Keratinocyte (primary cell): Measurements from ENCODE around the gene RELA. TPM values are rescaled to one million over a fixed set of nuclear protein-coding genes. Genes with fewer than 3 reads are reported as not detected.
A peak's percentile ranks its signal among the peaks of the same experiment; 100 is the strongest.
"Not testable (repeated sequence)": the region's sequence is repeated elsewhere in the genome, so short reads cannot be mapped to it uniquely, and the experiment has no call there.

ENCODE experiments used
- DNase-seq: peaks from one replicate; pipeline ENCODE4 v3.0.0-alpha.2; 2011; ENCODE audit warnings: low read depth, missing footprints, low spot score
- FAIRE-seq: peaks from 2 replicates; lab custom pipeline; 2011; peaks lifted over from hg19 to GRCh38; lab: Jason Lieb, UNC
- H2AFZ ChIP-seq: 2 replicates; pipeline ENCODE4 v1.6.0; 2012; ENCODE audit warnings: low read length, control low read depth, inconsistent platforms; ENCODE audit not compliant: control insufficient read depth
- H3K27ac ChIP-seq: 2 replicates; pipeline ENCODE4 v1.5.1; 2011; ENCODE audit warnings: low read length; ENCODE audit not compliant: control insufficient read depth, insufficient read depth
- H3K27me3 ChIP-seq: 3 replicates; pipeline ENCODE4 v1.6.0; 2011; ENCODE audit warnings: low read length; ENCODE audit not compliant: control insufficient read depth, insufficient read depth; ENCODE audit errors: extremely low read depth
- H3K36me3 ChIP-seq, 2 experiments: 2 replicates in 1 of 2; 3 replicates in 1 of 2; pipeline ENCODE4 v1.5.1; 2011; ENCODE audit warnings: low read length in 2 of 2, mild to moderate bottlenecking in 1 of 2; ENCODE audit not compliant: control insufficient read depth in 2 of 2, insufficient read depth in 2 of 2; ENCODE audit errors: extremely low read depth in 1 of 2
- H3K4me1 ChIP-seq: 3 replicates; pipeline ENCODE4 v1.5.1; 2011; ENCODE audit warnings: low read length; ENCODE audit not compliant: control insufficient read depth, insufficient read depth; ENCODE audit errors: extremely low read depth
- H3K4me2 ChIP-seq: 3 replicates; pipeline ENCODE4 v1.6.0; 2011; ENCODE audit warnings: low read depth, low read length; ENCODE audit not compliant: control insufficient read depth, insufficient read depth; ENCODE audit errors: extremely low read depth
- H3K4me3 ChIP-seq, 3 experiments: fragments of 200-600 bp in 1 of 3; sonication (generic) in 1 of 3; 2 replicates in 2 of 3; 3 replicates in 1 of 3; pipeline ENCODE4 v1.5.1; 2011 to 2016; ENCODE audit warnings: low read length in 3 of 3, mild to moderate bottlenecking in 3 of 3, control low read depth in 2 of 3, inconsistent platforms in 1 of 3, low read depth in 1 of 3, mixed read lengths in 1 of 3, mixed run types in 1 of 3, moderate library complexity in 1 of 3; ENCODE audit not compliant: control insufficient read depth in 2 of 3, insufficient read depth in 2 of 3; ENCODE audit errors: extremely low read depth in 1 of 3
- H3K79me2 ChIP-seq: 2 replicates; pipeline ENCODE4 v1.6.0; 2012; ENCODE audit warnings: low read length; ENCODE audit not compliant: control insufficient read depth, insufficient read depth
- H3K9ac ChIP-seq: 3 replicates; pipeline ENCODE4 v1.6.0; 2011; ENCODE audit warnings: low read length; ENCODE audit not compliant: control insufficient read depth, insufficient read depth; ENCODE audit errors: extremely low read depth
- H3K9me1 ChIP-seq: 3 replicates; pipeline ENCODE4 v1.6.0; 2011; ENCODE audit warnings: low read length; ENCODE audit not compliant: control insufficient read depth, insufficient read depth; ENCODE audit errors: extremely low read depth
- H3K9me3 ChIP-seq: 2 replicates; pipeline ENCODE4 v1.5.1; 2012; ENCODE audit warnings: low read depth, low read length; ENCODE audit not compliant: control insufficient read depth
- H4K20me1 ChIP-seq: 3 replicates; pipeline ENCODE4 v1.6.0; 2011; ENCODE audit warnings: low read length; ENCODE audit not compliant: control insufficient read depth, insufficient read depth; ENCODE audit errors: extremely low read depth
- CTCF ChIP-seq, 3 experiments: IDR thresholded peaks in 1 of 3; conservative IDR thresholded peaks in 1 of 3; optimal IDR thresholded peaks in 1 of 3; 2 replicates in 2 of 3; 3 replicates in 1 of 3; pipeline versions ENCODE3 to v1.5.1; 2011; ENCODE audit warnings: low read length in 3 of 3, mild to moderate bottlenecking in 3 of 3, moderate library complexity in 2 of 3, control low read depth in 1 of 3, inconsistent platforms in 1 of 3; ENCODE audit not compliant: insufficient read depth in 2 of 3; ENCODE audit errors: extremely low read depth in 1 of 3
- EZH2 ChIP-seq: IDR thresholded peaks from one replicate; pipeline ENCODE4 v1.6.1; 2012; ENCODE audit warnings: inconsistent platforms, mild to moderate bottlenecking, low read length, moderate library complexity
- dilution Hi-C: fragments of 300-500 bp; cut with MboI; formaldehyde crosslinking; loops from one replicate; pipeline ENCODE4 v1.7.0; 2020; ENCODE audit warnings: low sequenced_read_pairs; ENCODE audit not compliant: extremely low pct_ligation_motif_present
- polyA plus RNA-seq, 5 experiments: library from polyadenylated mRNA; depleted of rRNA in 3 of 5; stranded (reverse) in 3 of 5; stranded (forward) in 1 of 5; unstranded in 1 of 5; fragments of >200 nt; gene quantifications; 1 replicate in 1 of 5; 2 replicates in 3 of 5; 3 replicates in 1 of 5; pipeline versions ENCODE4 v1.2.1 to v1.2.3, GENCODE V29; 2011 to 2012; ENCODE audit warnings: missing spikeins in 2 of 5, low read depth in 1 of 5, low replicate concordance in 1 of 5

The RELA gene
- polyA plus RNA-seq, 1 donor (not counting 4 experiments of a cell fraction or from before 2014, with no cell fraction given), result 20.4 TPM

GRCh38 chr11:65661599-65662246 is 993 bp downstream of the RELA start:
- FAIRE-seq (no peak), DNase-seq (no peak)
- H3K9me3 ChIP-seq, result no peaks in the 10 kb centered on the region
- no peak for TF ChIP-seq EZH2
- TF ChIP-seq CTCF (optimal IDR thresholded peaks at IDR 0.05 in 1 of 3, IDR thresholded peaks at IDR 0.05 in 1 of 3, conservative IDR thresholded peaks at IDR 0.05 in 1 of 3; ENCODE audit: extremely low read depth in 1 of 3, insufficient read depth in 2 of 3, low read length in 3 of 3), result no peak
- H3K4me2 ChIP-seq, result peak overlapping the region; percentile 97
- peak overlapping the region; percentile 70 to 98 (median 96) for H3K4me3 ChIP-seq
- H3K79me2 ChIP-seq, result peaks cover 23% of the 10 kb centered on the region
- no peak overlapping the region for H2AFZ ChIP-seq
- no peaks in the 10 kb centered on the region for H3K9me1 ChIP-seq
- peak overlapping the region; percentile 79 for H3K27ac ChIP-seq
- no peaks in the 10 kb centered on the region for H3K27me3 ChIP-seq
- no peaks in the 10 kb centered on the region for H4K20me1 ChIP-seq
- peaks cover 12% of the 10 kb centered on the region for H3K4me1 ChIP-seq
- peak overlapping the region; percentile 97 for H3K9ac ChIP-seq
- dilution Hi-C loops, result no loop called here
- H3K36me3 ChIP-seq, result peaks cover 38 to 39% of the 10 kb centered on the region in 2 experiments

GRCh38 chr11:65660908-65661307 is 1.8 kb downstream of the RELA start:
- H3K27ac ChIP-seq, result not testable (repeated sequence)

GRCh38 chr11:65660038-65660437 is 2.7 kb downstream of the RELA start:
- Histone ChIP-seq H3K27me3 (no peaks in the 10 kb centered on the region), H3K9me1 (no peaks in the 10 kb centered on the region), H4K20me1 (no peaks in the 10 kb centered on the region), H3K4me2 (no peak overlapping the region), H3K79me2 (peaks cover 23% of the 10 kb centered on the region), H3K27ac (no peak overlapping the region), H3K9ac (no peak overlapping the region), H3K36me3 (peaks cover 51% of the 10 kb centered on the region in 2 experiments), H3K4me3 (no peak overlapping the region), H2AFZ (no peak overlapping the region), H3K4me1 (peaks cover 12% of the 10 kb centered on the region), H3K9me3 (no peaks in the 10 kb centered on the region)
- dilution Hi-C loops, result no loop called here
- FAIRE-seq (no peak), DNase-seq (no peak)
- no peak for TF ChIP-seq CTCF (optimal IDR thresholded peaks at IDR 0.05 in 1 of 3, IDR thresholded peaks at IDR 0.05 in 1 of 3, conservative IDR thresholded peaks at IDR 0.05 in 1 of 3; ENCODE audit: extremely low read depth in 1 of 3, insufficient read depth in 2 of 3, low read length in 3 of 3)
- no peak for TF ChIP-seq EZH2

More at GRCh38 chr11:65660908-65661307, 1.8 kb downstream of the RELA start:
- H3K9ac ChIP-seq, dilution Hi-C loops, H3K4me2 ChIP-seq, H3K9me1 ChIP-seq, H4K20me1 ChIP-seq, DNase-seq, FAIRE-seq, H3K9me3 ChIP-seq, H2AFZ ChIP-seq, H3K4me3 ChIP-seq, H3K27me3 ChIP-seq: not testable (repeated sequence)
- peaks cover 23% of the 10 kb centered on the region for H3K79me2 ChIP-seq
- H3K4me1 ChIP-seq, result peaks cover 12% of the 10 kb centered on the region
- H3K36me3 ChIP-seq, result peaks cover 43 to 47% of the 10 kb centered on the region in 2 experiments
